IMR-90 (cell line): ENCODE results near the gene CTDP1. TPM values are rescaled to one million over a fixed set of nuclear protein-coding genes. Genes with fewer than 3 reads are reported as not detected.

Experiments used
- ATAC-seq: fragments of 200-7000 bp; cut with Tn5 transposase; 2 replicates; pipeline ENCODE4 v1.9.1; 2020; ENCODE audit warnings: low read depth, mild to moderate bottlenecking, moderate library complexity
- BruUV-seq: library from RNA; stranded (reverse); fragments of 400-500 nt; replicated peaks from 2 replicates; lab custom pipeline; 2021; lab: Mats Ljungman, UMichigan
- CTCF ChIA-PET: fragments of 300-600 bp; formaldehyde crosslinking; extraction: SDS; loops from one replicate; lab custom pipeline; 2021; ENCODE audit warnings: antibody characterized with exemption; lab: Yijun Ruan, JAX
- POLR2A ChIA-PET: fragments of 300-600 bp; sonication (Branson Sonifier 250); formaldehyde crosslinking; loops from one replicate; lab custom pipeline; 2022; ENCODE audit warnings: antibody characterized with exemption; ENCODE audit not compliant: unreplicated experiment; lab: Charles Lee
- DNase-seq: peaks from one replicate; pipeline ENCODE4 v3.0.0; 2013
- H2AFZ ChIP-seq: replicated peaks from 2 replicates; pipeline ENCODE3; 2013; ENCODE audit warnings: low read length, mild to moderate bottlenecking; ENCODE audit not compliant: poor library complexity
- H2AK5ac ChIP-seq: 2 replicates; pipeline ENCODE4 v1.6.1; 2013; ENCODE audit warnings: low read depth, low read length, inconsistent platforms
- H2AK9ac ChIP-seq: replicated peaks from 2 replicates; pipeline ENCODE3; 2013; ENCODE audit warnings: mild to moderate bottlenecking, low read depth, low read length, moderate library complexity; ENCODE audit not compliant: poor library complexity
- H2BK120ac ChIP-seq: 2 replicates; pipeline ENCODE4 v1.6.1; 2013; ENCODE audit warnings: low read depth, low read length, inconsistent platforms
- H2BK15ac ChIP-seq: 3 replicates; pipeline ENCODE4 v1.6.1; 2013; ENCODE audit warnings: low read depth, low read length, inconsistent platforms
- H2BK20ac ChIP-seq: 2 replicates; pipeline ENCODE4 v1.6.1; 2013; ENCODE audit warnings: low read depth, mild to moderate bottlenecking, inconsistent platforms, low read length, moderate library complexity
- H2BK5ac ChIP-seq: 2 replicates; pipeline ENCODE4 v1.6.1; 2013; ENCODE audit warnings: mild to moderate bottlenecking, low read depth, low read length, inconsistent platforms; ENCODE audit not compliant: poor library complexity, severe bottlenecking
- H3K14ac ChIP-seq: replicated peaks from 2 replicates; pipeline ENCODE4 v1.6.1; 2013; ENCODE audit warnings: low read depth, low read length, inconsistent platforms
- H3K18ac ChIP-seq: 2 replicates; pipeline ENCODE4 v1.6.1; 2013; ENCODE audit warnings: low read depth, low read length, control low read depth
- H3K23ac ChIP-seq: 2 replicates; pipeline ENCODE4 v1.6.1; 2013; ENCODE audit warnings: low read depth, low read length, inconsistent platforms
- H3K27ac ChIP-seq: 2 replicates; pipeline ENCODE4 v1.5.1; 2013; ENCODE audit warnings: mild to moderate bottlenecking, control low read depth, low read length; ENCODE audit not compliant: insufficient read depth
- H3K27me3 ChIP-seq: 2 replicates; pipeline ENCODE4 v1.6.1; 2013; ENCODE audit warnings: low read length; ENCODE audit not compliant: control insufficient read depth, insufficient read depth
- H3K36me3 ChIP-seq: 2 replicates; pipeline ENCODE4 v1.6.1; 2013; ENCODE audit warnings: low read length, mixed read lengths; ENCODE audit not compliant: control insufficient read depth, insufficient read depth
- H3K4ac ChIP-seq: 2 replicates; pipeline ENCODE4 v1.6.1; 2013; ENCODE audit warnings: low read depth, low read length, inconsistent platforms
- H3K4me1 ChIP-seq: 2 replicates; pipeline ENCODE4 v1.6.1; 2013; ENCODE audit warnings: low read length, mixed read lengths; ENCODE audit not compliant: control insufficient read depth, insufficient read depth
- H3K4me2 ChIP-seq: 2 replicates; pipeline ENCODE4 v1.6.1; 2013; ENCODE audit warnings: low read depth, mild to moderate bottlenecking, control low read depth, low read length, moderate library complexity
- H3K4me3 ChIP-seq: 2 replicates; pipeline ENCODE4 v1.5.1; 2013; ENCODE audit warnings: low read depth, mild to moderate bottlenecking, control low read depth, low read length, moderate library complexity; ENCODE audit not compliant: insufficient read depth
- H3K56ac ChIP-seq: 2 replicates; pipeline ENCODE4 v1.6.1; 2013; ENCODE audit warnings: low read length, inconsistent platforms; ENCODE audit not compliant: insufficient read depth; ENCODE audit errors: extremely low read depth
- H3K79me1 ChIP-seq, 2 experiments: 2 replicates each; pipeline ENCODE4 v1.6.1; 2013; ENCODE audit warnings: low read length in 2 of 2, inconsistent platforms in 1 of 2, low read depth in 1 of 2
- H3K9ac ChIP-seq: 2 replicates; pipeline ENCODE4 v1.6.1; 2013; ENCODE audit warnings: low read depth, low read length, control low read depth
- H3K9me1 ChIP-seq: 2 replicates; pipeline ENCODE4 v1.6.1; 2013; ENCODE audit warnings: low read length, inconsistent platforms; ENCODE audit not compliant: insufficient read depth
- H3K9me3 ChIP-seq: 2 replicates; pipeline ENCODE4 v1.6.1; 2013; ENCODE audit warnings: low read length; ENCODE audit not compliant: control insufficient read depth, insufficient read depth
- H4K20me1 ChIP-seq: 2 replicates; pipeline ENCODE4 v1.6.1; 2013; ENCODE audit warnings: low read length, inconsistent platforms; ENCODE audit not compliant: insufficient read depth
- H4K5ac ChIP-seq: 2 replicates; pipeline ENCODE4 v1.6.1; 2013; ENCODE audit warnings: mild to moderate bottlenecking, low read depth, low read length, control low read depth
- H4K8ac ChIP-seq, 2 experiments: 2 replicates each; pipeline ENCODE4 v1.6.1; 2013; ENCODE audit warnings: low read depth in 2 of 2, low read length in 2 of 2, control low read depth in 1 of 2, inconsistent platforms in 1 of 2
- H4K91ac ChIP-seq: 2 replicates; pipeline ENCODE4 v1.6.1; 2013; ENCODE audit warnings: low read depth, low read length, inconsistent platforms; ENCODE audit not compliant: insufficient read depth
- BHLHE40 ChIP-seq: fragments of 150-350 bp; IDR thresholded peaks from 2 replicates; pipeline ENCODE4 v1.6.1; 2016; ENCODE audit warnings: mild to moderate bottlenecking, low read depth, low read length
- CEBPB ChIP-seq: IDR thresholded peaks from 2 replicates; pipeline ENCODE4 v1.6.1; 2012; ENCODE audit warnings: low read depth, low read length, improper control_type of control experiment
- ELK1 ChIP-seq: fragments of 150-350 bp; IDR thresholded peaks from 2 replicates; pipeline ENCODE4 v1.6.1; 2016; ENCODE audit warnings: low read depth, mild to moderate bottlenecking, low read length, moderate library complexity, borderline replicate concordance
- MAFK ChIP-seq: IDR thresholded peaks from 2 replicates; pipeline ENCODE4 v1.6.1; 2012; ENCODE audit warnings: low read depth, low read length, improper control_type of control experiment
- MXI1 ChIP-seq: IDR thresholded peaks from 2 replicates; pipeline ENCODE4 v1.6.1; 2012; ENCODE audit warnings: low read depth, mild to moderate bottlenecking, low read length, moderate library complexity, borderline replicate concordance
- NFE2L2 ChIP-seq: fragments of 150-350 bp; IDR thresholded peaks from 2 replicates; pipeline ENCODE4 v1.6.1; 2016; ENCODE audit warnings: low read depth, mild to moderate bottlenecking, low read length
- RCOR1 ChIP-seq: IDR thresholded peaks from 2 replicates; pipeline ENCODE4 v1.6.1; 2012; ENCODE audit warnings: mild to moderate bottlenecking, low read length, improper control_type of control experiment; ENCODE audit not compliant: insufficient replicate concordance
- SMC3 ChIP-seq: fragments of 150-350 bp; IDR thresholded peaks from 2 replicates; pipeline ENCODE4 v1.6.1; 2016; ENCODE audit warnings: low read depth, mild to moderate bottlenecking, antibody characterized with exemption, low read length, moderate library complexity
- WGBS, 2 experiments: methylation state at CpG; one replicate each; pipeline versions ENCODE4 v1.1.5 to v1.1.7; 2013; ENCODE audit warnings: missing lambda C conversion rate in 2 of 2; ENCODE audit not compliant: insufficient read length in 1 of 2; ENCODE audit errors: extremely low coverage in 2 of 2; 5-methylcytosine and 5-hydroxymethylcytosine counted together
- dilution Hi-C: fragments of 300-500 bp; cut with HindIII; formaldehyde crosslinking; loops from one replicate; pipeline ENCODE4 v1.14.3; 2018; ENCODE audit warnings: low sequenced_read_pairs; ENCODE audit not compliant: unreplicated experiment
- in situ Hi-C: fragments of 300-500 bp; cut with MboI; formaldehyde crosslinking; loops from 3 replicates; pipeline ENCODE4 v1.14.3; 2019; ENCODE audit warnings: low sequenced_read_pairs, inconsistent platforms, mixed read lengths
- intact Hi-C: fragments of 100-400 bp; cut with micrococcal nuclease; formaldehyde crosslinking; loops from 2 replicates; pipeline ENCODE4 v1.10.0; 2022
- polyA plus RNA-seq, 3 experiments: library from polyadenylated mRNA; depleted of rRNA; stranded (reverse); fragments of >200 nt; gene quantifications; 2 replicates each; pipeline ENCODE4 v1.2.3, GENCODE V29; 2012; ENCODE audit warnings: low replicate concordance in 1 of 3
- total RNA-seq: library from RNA; depleted of rRNA; stranded (reverse); fragments of >200 nt; gene quantifications from 2 replicates; pipeline ENCODE4 v1.2.3, GENCODE V29; 2012
- TF ChIP-seq, protein P1 (sequence below): fragments of 150-350 bp; IDR thresholded peaks from 2 replicates; pipeline ENCODE4 v1.6.1; 2017; ENCODE audit warnings: mild to moderate bottlenecking, antibody characterized with exemption, low read length, low read depth
- TF ChIP-seq, protein P2 (sequence below): conservative IDR thresholded peaks from 2 replicates; pipeline ENCODE4 v1.5.1; 2012; ENCODE audit warnings: mild to moderate bottlenecking, low read depth, low read length, improper control_type of control experiment

Gene CTDP1
- total and polyA plus RNA-seq, 2 of the 4 experiments (the other 2 are of a cell fraction): 13.4 to 17.6 TPM

GRCh38 chr18:79637921-79638909, 41.4 kb upstream of the CTDP1 start (continued):
- TF ChIP-seq MXI1: no peak

DNA sequence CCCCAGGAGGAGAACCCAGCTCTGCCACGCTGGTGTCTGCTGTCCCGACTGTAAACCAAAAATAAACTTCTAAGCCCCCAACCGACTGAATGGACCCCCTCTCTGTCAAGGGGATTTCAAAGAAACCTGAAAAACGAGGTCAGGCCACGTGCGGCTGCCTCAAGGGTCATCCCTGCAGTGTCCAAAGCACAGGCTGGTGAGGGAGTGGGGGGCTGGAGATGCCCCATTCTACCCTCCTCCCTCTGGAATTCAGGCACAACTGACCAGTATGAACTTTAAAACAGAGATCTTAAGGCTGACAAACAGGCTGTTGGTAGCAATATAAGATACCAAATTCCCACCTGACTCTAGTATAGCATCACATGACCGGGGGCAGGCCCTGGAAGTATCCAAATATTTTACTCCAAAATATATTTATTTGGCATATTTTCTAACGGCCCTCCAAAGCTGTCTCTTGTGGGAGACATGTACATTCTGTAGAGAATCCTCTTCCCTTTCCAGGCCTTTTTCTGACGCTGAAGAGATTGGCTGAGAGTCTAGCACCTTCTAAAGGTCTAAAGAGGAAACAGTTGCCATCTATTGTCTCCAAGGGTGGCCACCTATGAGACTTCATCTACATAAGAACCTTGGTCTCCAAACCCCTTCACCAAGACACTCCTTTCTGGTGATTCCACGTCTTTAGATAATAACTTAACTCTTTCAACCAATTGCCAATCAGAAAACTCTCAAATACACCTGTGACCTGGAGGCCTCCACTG, 40.4 kb upstream of the CTDP1 start:
- H3K4ac ChIP-seq: no peak overlapping the region
- no peak overlapping the region for H2AK9ac ChIP-seq
- H3K56ac ChIP-seq: no peak overlapping the region
- intact Hi-C loops: no loop called here
- ATAC-seq: no peak
- no peak overlapping the region for H3K18ac ChIP-seq
- WGBS, 2 experiments: 60% methylated on average over 4 of the region's 10 CpGs; no CpG with 5 or more reads in 1 of the 2 experiments
- no peak overlapping the region for H2BK120ac ChIP-seq
- H2BK15ac ChIP-seq: no peak overlapping the region
- no peaks in the 10 kb centered on the region for H3K36me3 ChIP-seq
- ChIA-PET CTCF (no interaction called here), POLR2A (no interaction called here)
- no peaks in the 10 kb centered on the region for H3K79me1 ChIP-seq
- H2AK5ac ChIP-seq: no peak overlapping the region
- no peak overlapping the region for H3K27ac ChIP-seq
- H3K4me1 ChIP-seq: no peaks in the 10 kb centered on the region
- peaks cover 34% of the 10 kb centered on the region for H3K27me3 ChIP-seq
- no peak overlapping the region for H4K91ac ChIP-seq
- no peak for DNase-seq
- H3K14ac ChIP-seq: no peak overlapping the region
- H3K9me1 ChIP-seq: no peaks in the 10 kb centered on the region
- H4K5ac ChIP-seq: no peak overlapping the region
- BruUV-seq: no TSS peak
- H3K4me3 ChIP-seq: no peak overlapping the region
- dilution Hi-C loops: no loop called here
- H4K20me1 ChIP-seq: no peaks in the 10 kb centered on the region
- no peaks in the 10 kb centered on the region for H3K9me3 ChIP-seq
- H2BK5ac ChIP-seq: no peak overlapping the region
- H2AFZ ChIP-seq: no peak overlapping the region
- H3K23ac ChIP-seq: no peak overlapping the region
- in situ Hi-C loops: no loop called here
- no peak overlapping the region for H2BK20ac ChIP-seq
- no peak overlapping the region for H3K4me2 ChIP-seq
- no peak overlapping the region for H4K8ac ChIP-seq
- H3K9ac ChIP-seq: no peak overlapping the region
- TF ChIP-seq MAFK: no peak
- TF ChIP-seq ELK1: no peak
- no peak for TF ChIP-seq RCOR1
- TF ChIP-seq, protein P1, sequence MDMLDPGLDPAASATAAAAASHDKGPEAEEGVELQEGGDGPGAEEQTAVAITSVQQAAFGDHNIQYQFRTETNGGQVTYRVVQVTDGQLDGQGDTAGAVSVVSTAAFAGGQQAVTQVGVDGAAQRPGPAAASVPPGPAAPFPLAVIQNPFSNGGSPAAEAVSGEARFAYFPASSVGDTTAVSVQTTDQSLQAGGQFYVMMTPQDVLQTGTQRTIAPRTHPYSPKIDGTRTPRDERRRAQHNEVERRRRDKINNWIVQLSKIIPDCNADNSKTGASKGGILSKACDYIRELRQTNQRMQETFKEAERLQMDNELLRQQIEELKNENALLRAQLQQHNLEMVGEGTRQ: no peak
- TF ChIP-seq CEBPB: no peak
- TF ChIP-seq, protein P2, sequence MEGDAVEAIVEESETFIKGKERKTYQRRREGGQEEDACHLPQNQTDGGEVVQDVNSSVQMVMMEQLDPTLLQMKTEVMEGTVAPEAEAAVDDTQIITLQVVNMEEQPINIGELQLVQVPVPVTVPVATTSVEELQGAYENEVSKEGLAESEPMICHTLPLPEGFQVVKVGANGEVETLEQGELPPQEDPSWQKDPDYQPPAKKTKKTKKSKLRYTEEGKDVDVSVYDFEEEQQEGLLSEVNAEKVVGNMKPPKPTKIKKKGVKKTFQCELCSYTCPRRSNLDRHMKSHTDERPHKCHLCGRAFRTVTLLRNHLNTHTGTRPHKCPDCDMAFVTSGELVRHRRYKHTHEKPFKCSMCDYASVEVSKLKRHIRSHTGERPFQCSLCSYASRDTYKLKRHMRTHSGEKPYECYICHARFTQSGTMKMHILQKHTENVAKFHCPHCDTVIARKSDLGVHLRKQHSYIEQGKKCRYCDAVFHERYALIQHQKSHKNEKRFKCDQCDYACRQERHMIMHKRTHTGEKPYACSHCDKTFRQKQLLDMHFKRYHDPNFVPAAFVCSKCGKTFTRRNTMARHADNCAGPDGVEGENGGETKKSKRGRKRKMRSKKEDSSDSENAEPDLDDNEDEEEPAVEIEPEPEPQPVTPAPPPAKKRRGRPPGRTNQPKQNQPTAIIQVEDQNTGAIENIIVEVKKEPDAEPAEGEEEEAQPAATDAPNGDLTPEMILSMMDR: no peak
- TF ChIP-seq BHLHE40: no peak
- TF ChIP-seq NFE2L2: no peak
- TF ChIP-seq SMC3: no peak
